GM23248 (cell line): ENCODE data around the gene MAGI1.

ENCODE experiments used
- EZH2 ChIP-seq: fragments of 200-600 bp; sonication (generic); IDR thresholded peaks from 2 replicates; pipeline ENCODE4 v1.6.1; 2018; ENCODE audit warnings: antibody characterized with exemption, mild to moderate bottlenecking; ENCODE audit not compliant: insufficient read depth, poor library complexity, severe bottlenecking
- EZH2phosphoT487 ChIP-seq: fragments of 200-600 bp; sonication (generic); IDR thresholded peaks from 2 replicates; pipeline ENCODE4 v1.6.1; 2018; ENCODE audit warnings: antibody characterized with exemption, moderate library complexity, mild to moderate bottlenecking, low read depth; ENCODE audit not compliant: insufficient read depth

- no peak for TF ChIP-seq EZH2phosphoT487
- TF ChIP-seq EZH2 = no peak
These were observed 423.4 kb downstream of the MAGI1 start for GRCh38 chr3:65615329-65615728.
